GM18520 (cell line): ENCODE measurements around the gene CAMTA1.

Experiments
- ATAC-seq: cut with Tn5 transposase; IDR thresholded peaks from one replicate; pipeline ENCODE4 v1.9.1; 2021; ENCODE audit not compliant: unreplicated experiment

CAMTA1 gene

DNA sequence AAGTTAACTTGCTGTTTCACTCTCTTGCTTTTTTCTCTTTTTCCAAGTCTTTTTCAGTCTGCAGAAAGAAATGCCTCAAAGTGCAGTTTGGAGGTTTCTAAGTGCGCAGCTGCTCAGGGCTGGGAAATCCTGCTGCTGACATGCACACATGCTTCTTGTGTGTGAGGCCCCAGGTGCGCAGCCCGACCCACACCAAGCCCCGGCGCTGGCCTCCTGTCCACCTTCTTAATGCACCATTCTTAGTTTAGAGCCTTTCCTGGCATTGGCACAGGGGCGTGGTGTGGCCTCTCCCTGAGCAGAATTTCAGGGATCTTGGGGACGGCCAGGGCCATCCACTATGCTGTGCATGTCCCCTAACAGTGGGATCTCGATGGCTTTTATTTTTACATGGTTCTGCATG lies 315.2 kb downstream of the CAMTA1 start:
- ATAC-seq = no peak

- ATAC-seq = no peak
Measured at GRCh38 chr1:7101187-7101586, 315.9 kb downstream of the CAMTA1 start.

- no peak for ATAC-seq
Measured at GRCh38 chr1:7103361-7103782, 318.1 kb downstream of the CAMTA1 start.

GRCh38 chr1:7103874-7104273 lies 318.6 kb downstream of the CAMTA1 start:
- ATAC-seq = no peak

GRCh38 chr1:7104339-7104738 lies 319.1 kb downstream of the CAMTA1 start:
- no peak for ATAC-seq

GRCh38 chr1:7105269-7105668 lies 320.0 kb downstream of the CAMTA1 start:
- ATAC-seq = no peak

- ATAC-seq = no peak
Measured at GRCh38 chr1:7106442-7107108, 321.3 kb downstream of the CAMTA1 start.

DNA sequence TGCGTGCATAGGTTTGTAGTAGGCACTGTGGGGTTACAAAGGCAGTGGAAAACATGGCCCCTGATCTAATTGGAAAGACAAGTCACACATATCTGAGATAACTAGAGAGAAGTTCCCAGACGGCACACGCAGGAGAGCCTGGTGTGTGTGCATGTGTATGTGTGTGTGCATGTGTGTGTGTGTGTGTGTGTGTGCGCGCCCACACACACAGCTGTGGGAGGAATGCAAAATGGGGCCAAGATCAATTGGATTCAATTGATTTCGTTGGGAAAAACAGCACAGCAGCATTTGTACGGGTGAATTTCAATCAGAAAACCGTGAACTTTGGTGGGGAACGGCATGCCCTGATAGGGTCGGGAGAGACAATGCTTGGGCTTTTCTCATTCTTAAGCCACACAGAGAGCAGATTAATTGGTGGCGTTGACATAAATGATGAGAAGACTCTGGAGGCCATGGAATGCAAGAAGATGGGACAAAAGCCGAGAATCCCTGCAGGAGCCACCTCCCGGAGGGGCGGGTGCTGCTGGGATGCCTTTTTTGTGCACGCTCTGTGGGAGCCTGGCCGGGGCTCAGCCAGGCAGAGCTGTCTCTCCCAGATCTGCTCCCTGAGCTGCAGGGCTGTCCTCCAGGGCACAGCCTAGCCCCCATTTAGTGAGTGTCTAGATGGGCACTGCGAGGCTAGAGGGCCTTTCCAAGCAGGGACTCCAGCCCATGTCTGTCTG lies 322.0 kb downstream of the CAMTA1 start:
- no peak for ATAC-seq

- no peak for ATAC-seq
Measured at GRCh38 chr1:7108251-7108650, 323.0 kb downstream of the CAMTA1 start.

DNA sequence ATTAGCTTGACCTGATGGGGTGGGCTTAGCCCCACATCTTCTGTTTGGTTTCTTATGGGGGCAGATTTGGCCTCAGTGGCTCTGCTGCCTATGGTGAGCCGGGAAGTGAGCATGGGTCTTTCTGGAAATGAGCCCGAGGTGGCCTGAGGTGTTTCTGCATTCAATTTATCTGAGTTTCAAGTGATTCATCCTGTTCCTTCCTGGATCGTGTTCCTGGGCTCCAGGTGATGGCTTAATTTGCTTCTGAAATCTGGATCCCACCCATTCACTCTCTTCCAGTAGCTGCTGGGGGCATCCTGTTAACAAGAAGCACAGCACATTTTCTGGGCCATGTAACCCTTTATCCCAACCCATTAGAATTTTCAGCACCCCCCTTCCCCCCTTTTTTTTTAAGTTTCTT lies 324.6 kb downstream of the CAMTA1 start:
- no peak for ATAC-seq

GRCh38 chr1:7110321-7110720 lies 325.1 kb downstream of the CAMTA1 start:
- no peak for ATAC-seq

GRCh38 chr1:7111853-7112252 lies 326.6 kb downstream of the CAMTA1 start:
- no peak for ATAC-seq

DNA sequence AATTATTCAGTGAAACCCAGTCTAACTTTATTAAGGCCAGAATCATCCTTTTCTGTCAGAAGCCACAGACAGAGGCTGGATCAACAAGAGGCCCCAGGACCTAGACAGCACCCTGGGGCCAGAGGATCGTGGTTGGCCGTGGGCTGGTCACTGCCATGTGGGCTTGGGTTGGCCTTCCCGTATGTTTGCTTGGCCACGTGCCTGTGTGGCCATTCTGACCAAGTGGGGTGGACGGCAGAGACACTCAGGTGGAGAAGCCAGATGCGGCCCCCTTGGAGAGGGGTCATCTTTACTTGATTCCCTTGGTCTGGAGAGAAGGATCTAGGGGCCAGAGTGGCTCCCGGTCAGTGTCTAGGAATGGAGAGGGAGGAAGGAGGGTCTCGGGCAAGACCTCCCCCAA lies 327.9 kb downstream of the CAMTA1 start:
- ATAC-seq = no peak

DNA sequence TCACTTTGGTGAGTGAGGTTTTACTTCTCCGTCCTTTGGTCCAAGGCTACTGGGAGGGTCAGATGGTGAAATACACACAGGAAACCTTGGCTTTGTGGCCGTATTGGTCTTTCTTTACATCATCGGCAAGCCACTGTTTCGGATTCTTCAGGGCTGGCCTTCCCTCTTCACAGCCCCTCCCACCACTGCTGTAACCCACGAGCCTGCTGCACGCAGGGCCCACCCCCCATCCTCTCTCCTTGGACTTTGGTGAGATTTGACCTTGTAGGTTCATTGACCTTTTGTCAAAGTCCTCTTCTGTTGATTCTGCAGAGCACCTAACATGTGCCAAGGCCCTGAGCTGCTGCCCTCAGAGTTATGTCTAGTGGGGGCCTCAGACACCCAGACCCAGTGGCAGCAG lies 328.6 kb downstream of the CAMTA1 start:
- no peak for ATAC-seq

DNA sequence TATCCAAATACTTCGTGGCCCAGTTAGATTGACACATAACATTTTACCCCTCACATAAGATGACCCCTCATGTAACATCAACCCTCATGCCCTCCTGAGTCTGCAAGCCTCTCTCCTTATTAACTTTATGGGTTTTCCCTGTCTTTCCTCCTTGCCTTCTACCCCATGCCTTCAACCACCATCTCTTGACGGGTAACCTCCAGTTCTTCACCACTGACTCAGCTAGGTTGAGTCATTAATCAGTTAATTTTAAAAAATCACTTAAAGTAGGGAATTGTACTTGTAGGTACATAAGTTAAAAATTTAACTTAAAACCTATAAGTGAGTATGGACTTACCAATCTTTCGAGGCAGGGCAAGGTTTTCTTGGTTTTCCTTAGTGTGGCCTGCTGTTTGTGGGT lies 330.7 kb downstream of the CAMTA1 start:
- no peak for ATAC-seq

GRCh38 chr1:7117399-7118281 lies 332.4 kb downstream of the CAMTA1 start:
- no peak for ATAC-seq

DNA sequence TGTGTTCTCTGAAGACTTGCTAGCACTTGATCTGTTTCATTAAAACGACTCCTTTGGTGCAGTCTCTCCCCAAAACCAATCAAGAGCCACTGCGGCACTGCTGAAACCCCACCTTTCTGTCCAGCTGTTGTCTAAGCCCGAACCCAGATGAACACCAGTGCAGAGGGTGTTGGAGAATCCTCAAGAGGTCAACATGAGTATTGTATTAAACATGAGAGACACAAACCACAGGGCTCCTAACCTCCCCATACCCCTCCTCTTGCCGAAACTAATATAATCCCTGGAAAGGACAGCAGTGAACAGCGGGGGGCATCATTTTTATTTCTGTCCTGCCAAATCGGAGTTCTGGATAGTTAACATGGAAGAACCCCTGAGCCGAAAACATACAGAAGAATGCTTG lies 333.9 kb downstream of the CAMTA1 start:
- no peak for ATAC-seq

- ATAC-seq = no peak
Measured at GRCh38 chr1:7120863-7121621, 335.8 kb downstream of the CAMTA1 start.

- no peak for ATAC-seq
Measured at GRCh38 chr1:7121622-7121988, 336.4 kb downstream of the CAMTA1 start.

- no peak for ATAC-seq
Measured at GRCh38 chr1:7127322-7128075, 342.2 kb downstream of the CAMTA1 start.
